H1 (cell line): ENCODE results near the gene NT5C. TPM values are rescaled to one million over a fixed set of nuclear protein-coding genes. Genes with fewer than 3 reads are reported as not detected.
"Not testable (repeated sequence)": the region's sequence is repeated elsewhere in the genome, so short reads cannot be mapped to it uniquely, and the experiment has no call there.

Source experiments
- CTCF ChIA-PET: fragments of 300-600 bp; sonication (Branson Sonifier 250); formaldehyde crosslinking; loops from one replicate; lab custom pipeline; 2021; ENCODE audit not compliant: partially characterized antibody; lab: Charles Lee
- POLR2A ChIA-PET: fragments of 300-600 bp; sonication (Branson Sonifier 250); formaldehyde crosslinking; loops from one replicate; lab custom pipeline; 2021; ENCODE audit warnings: inconsistent platforms; ENCODE audit not compliant: partially characterized antibody; lab: Charles Lee
- DNase-seq, 2 experiments: peaks; one replicate each; pipeline versions ENCODE4 v3.0.0 to v3.0.0-alpha.2; 2010 to 2022; ENCODE audit warnings: low spot score in 2 of 2, low read depth in 1 of 2, mixed read lengths in 1 of 2
- FAIRE-seq: peaks from 2 replicates; lab custom pipeline; 2011; peaks lifted over from hg19 to GRCh38; lab: Jason Lieb, UNC
- H2AFZ ChIP-seq: 2 replicates; pipeline ENCODE4 v1.8.1; 2012; ENCODE audit warnings: low read length, inconsistent platforms
- H2AK5ac ChIP-seq: 2 replicates; pipeline ENCODE4 v1.6.1; 2013; ENCODE audit warnings: low read depth, low read length
- H2BK120ac ChIP-seq: replicated peaks from 2 replicates; pipeline ENCODE3; 2013; ENCODE audit warnings: low read depth, low read length, inconsistent platforms
- H2BK12ac ChIP-seq: 2 replicates; pipeline ENCODE4 v1.6.1; 2013; ENCODE audit warnings: low read depth, low read length
- H2BK15ac ChIP-seq: 2 replicates; pipeline ENCODE4 v1.6.1; 2013; ENCODE audit warnings: low read length
- H2BK20ac ChIP-seq: 2 replicates; pipeline ENCODE4 v1.6.1; 2013; ENCODE audit warnings: low read length
- H2BK5ac ChIP-seq: 2 replicates; pipeline ENCODE4 v1.6.1; 2013; ENCODE audit warnings: low read depth, low read length
- H3K14ac ChIP-seq: 2 replicates; pipeline ENCODE4 v1.6.1; 2013; ENCODE audit warnings: inconsistent platforms; ENCODE audit not compliant: insufficient read length
- H3K18ac ChIP-seq: 2 replicates; pipeline ENCODE4 v1.6.1; 2013; ENCODE audit warnings: low read length; ENCODE audit errors: extremely low read depth
- H3K23ac ChIP-seq: 2 replicates; pipeline ENCODE4 v1.6.1; 2013; ENCODE audit warnings: inconsistent platforms; ENCODE audit not compliant: insufficient read length
- H3K23me2 ChIP-seq: 2 replicates; pipeline ENCODE4 v1.6.1; 2013; ENCODE audit warnings: low read depth, low read length
- H3K27ac ChIP-seq: 2 replicates; pipeline ENCODE4 v1.6.1; 2011; ENCODE audit warnings: low read depth, low read length, inconsistent platforms
- H3K27me3 ChIP-seq, 4 experiments: replicated peaks in 1 of 4; 1 replicate in 1 of 4; 2 replicates in 3 of 4; pipeline versions ENCODE4 v1.6.1 to v1.8.1; 2011 to 2013; ENCODE audit warnings: low read length in 3 of 4, mild to moderate bottlenecking in 3 of 4, inconsistent platforms in 2 of 4, mixed read lengths in 2 of 4, moderate library complexity in 1 of 4; ENCODE audit not compliant: control insufficient read depth in 3 of 4, insufficient read depth in 3 of 4; ENCODE audit errors: extremely low read depth in 1 of 4
- H3K36me3 ChIP-seq, 4 experiments: 2 replicates each; pipeline versions ENCODE4 v1.6.1 to v1.8.1; 2011 to 2013; ENCODE audit warnings: mild to moderate bottlenecking in 4 of 4, low read length in 3 of 4, moderate library complexity in 2 of 4, control low read depth in 1 of 4, inconsistent platforms in 1 of 4; ENCODE audit not compliant: insufficient read depth in 4 of 4, control insufficient read depth in 2 of 4
- H3K4ac ChIP-seq: replicated peaks from 2 replicates; pipeline ENCODE3; 2013; ENCODE audit warnings: low read length, low read depth, mixed read lengths, inconsistent platforms; ENCODE audit not compliant: insufficient read length
- H3K4me1 ChIP-seq, 4 experiments: replicated peaks in 1 of 4; 1 replicate in 1 of 4; 2 replicates in 3 of 4; pipeline versions ENCODE4 v1.6.1 to v1.8.1; 2011 to 2013; ENCODE audit warnings: low read length in 3 of 4, inconsistent platforms in 2 of 4, mixed read lengths in 1 of 4; ENCODE audit not compliant: insufficient read depth in 4 of 4, control insufficient read depth in 3 of 4
- H3K4me2 ChIP-seq, 2 experiments: 2 replicates each; pipeline versions ENCODE4 v1.6.1 to v1.8.1; 2011 to 2013; ENCODE audit warnings: low read depth in 2 of 2, low read length in 2 of 2, control low read depth in 1 of 2, inconsistent platforms in 1 of 2, mild to moderate bottlenecking in 1 of 2; ENCODE audit not compliant: insufficient read depth in 1 of 2
- H3K4me3 ChIP-seq, 4 experiments: fragments of 200-600, 300-600 bp in 1 of 4; sonication (generic), shearing (Covaris generic), sonication (Bioruptor Twin) in 1 of 4; 2 replicates each; pipeline versions ENCODE4 v1.5.1 to v1.8.1; 2011 to 2016; ENCODE audit warnings: low read length in 4 of 4, low read depth in 3 of 4, control low read depth in 2 of 4, inconsistent platforms in 2 of 4, mild to moderate bottlenecking in 2 of 4, mixed read lengths in 1 of 4, moderate library complexity in 1 of 4; ENCODE audit not compliant: insufficient read depth in 2 of 4; ENCODE audit errors: extremely low read depth in 1 of 4
- H3K56ac ChIP-seq: replicated peaks from 2 replicates; pipeline ENCODE3; 2013; ENCODE audit warnings: low read depth, mild to moderate bottlenecking, mixed read lengths, low read length, inconsistent platforms; ENCODE audit not compliant: insufficient read length
- H3K79me1 ChIP-seq: 2 replicates; pipeline ENCODE4 v1.6.1; 2013; ENCODE audit warnings: low read depth, low read length, control low read depth
- H3K79me2 ChIP-seq, 2 experiments: 2 replicates each; pipeline versions ENCODE4 v1.6.1 to v1.8.1; 2012 to 2013; ENCODE audit warnings: low read length in 2 of 2, mild to moderate bottlenecking in 2 of 2, inconsistent platforms in 1 of 2; ENCODE audit not compliant: insufficient read depth in 2 of 2, control insufficient read depth in 1 of 2
- H3K9ac ChIP-seq, 4 experiments: replicated peaks in 1 of 4; 1 replicate in 1 of 4; 2 replicates in 3 of 4; pipeline versions ENCODE4 v1.6.1 to v1.8.1; 2011 to 2013; ENCODE audit warnings: low read depth in 3 of 4, low read length in 3 of 4, control low read depth in 2 of 4, mild to moderate bottlenecking in 2 of 4, moderate library complexity in 2 of 4, inconsistent platforms in 1 of 4; ENCODE audit errors: extremely low read depth in 1 of 4
- H3K9me3 ChIP-seq, 2 experiments: 2 replicates each; pipeline versions ENCODE4 v1.6.1 to v1.8.1; 2012 to 2013; ENCODE audit warnings: mild to moderate bottlenecking in 2 of 2, moderate library complexity in 2 of 2, control low read depth in 1 of 2, inconsistent platforms in 1 of 2, low read depth in 1 of 2, low read length in 1 of 2, mixed read lengths in 1 of 2; ENCODE audit not compliant: insufficient read depth in 2 of 2
- H4K20me1 ChIP-seq, 2 experiments: replicated peaks in 1 of 2; 2 replicates each; pipeline versions ENCODE3 to v1.8.1; 2011 to 2013; ENCODE audit warnings: inconsistent platforms in 2 of 2, low read length in 2 of 2, mild to moderate bottlenecking in 1 of 2; ENCODE audit not compliant: insufficient read depth in 2 of 2, control insufficient read depth in 1 of 2
- H4K5ac ChIP-seq: 2 replicates; pipeline ENCODE4 v1.6.1; 2013; ENCODE audit warnings: low read length, low read depth, mixed read lengths, inconsistent platforms; ENCODE audit not compliant: insufficient read length
- H4K8ac ChIP-seq: 2 replicates; pipeline ENCODE4 v1.8.0; 2013; ENCODE audit warnings: mild to moderate bottlenecking, moderate library complexity, low read length, inconsistent platforms; ENCODE audit not compliant: insufficient read depth; ENCODE audit errors: extremely low read depth
- H4K91ac ChIP-seq: replicated peaks from 2 replicates; pipeline ENCODE3; 2013; ENCODE audit warnings: low read length, mixed read lengths, inconsistent platforms; ENCODE audit not compliant: insufficient read length
- WGBS, 2 experiments: shearing (Covaris generic) in 1 of 2; methylation state at CpG; one replicate each; pipeline versions ENCODE4 v1.1.6 to v1.1.7; 2013 to 2015; ENCODE audit warnings: low lambda C conversion rate in 2 of 2, mixed read lengths in 2 of 2, inconsistent platforms in 1 of 2, low coverage in 1 of 2, missing lambda C conversion rate in 1 of 2; ENCODE audit not compliant: insufficient replicate concordance in 2 of 2, insufficient coverage in 1 of 2, insufficient read length in 1 of 2; ENCODE audit errors: extremely low coverage in 1 of 2, missing lambda C conversion rate in 1 of 2; 5-methylcytosine and 5-hydroxymethylcytosine counted together
- polyA plus RNA-seq, 7 experiments: library from polyadenylated mRNA; depleted of rRNA in 3 of 7; stranded (reverse) in 5 of 7; unstranded in 2 of 7; fragments of >200 nt in 5 of 7; fragments of 200-250 nt in 2 of 7; gene quantifications; 1 replicate in 5 of 7; 2 replicates in 1 of 7; 4 replicates in 1 of 7; pipeline versions ENCODE4 v1.2.1 to v1.2.3, GENCODE V29; 2011 to 2013; ENCODE audit warnings: missing spikeins in 2 of 7, mixed read lengths in 2 of 7
- total RNA-seq: library from RNA; stranded (reverse); fragmentation: NEBNext Ultra II Directional; extraction: Animal tissue kit (Norgen Biotek cat#: 25700); gene quantifications from 2 replicates; pipeline ENCODE4 v1.2.1, GENCODE V29; 2021

Gene NT5C
- total and polyA plus RNA-seq, 2 of the 8 experiments (the other 6 are each of a cell fraction or from before 2014, with no cell fraction given): 52.1 to 66.4 TPM

DNA sequence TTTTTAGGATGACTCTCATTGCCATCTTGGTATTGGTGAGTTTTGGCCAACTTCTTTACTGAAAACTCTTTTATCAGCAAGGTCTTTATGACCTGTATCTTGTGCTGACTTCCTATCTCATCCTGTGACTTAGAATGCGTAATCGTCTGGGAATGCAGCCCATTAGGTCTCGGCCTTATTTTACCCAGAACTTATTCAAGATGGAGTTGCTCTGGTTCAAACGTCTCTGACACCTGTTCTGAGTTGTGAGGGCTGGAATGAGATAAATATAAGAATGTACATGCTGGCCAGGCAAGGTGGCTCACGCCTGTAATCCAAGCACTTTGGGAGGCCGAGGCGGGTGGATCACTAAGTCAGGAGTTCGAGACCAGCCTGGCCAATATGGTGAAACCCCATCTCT is 26.9 kb upstream of the NT5C start:
- not testable (repeated sequence) for H4K8ac ChIP-seq, H4K91ac ChIP-seq, H3K9me3 ChIP-seq, H2AK5ac ChIP-seq, DNase-seq, H2BK5ac ChIP-seq, H4K5ac ChIP-seq, H3K4me3 ChIP-seq, H3K9ac ChIP-seq, H3K14ac ChIP-seq, H3K4ac ChIP-seq, H3K27ac ChIP-seq, H2BK20ac ChIP-seq, H3K4me1 ChIP-seq, H2BK120ac ChIP-seq, H3K36me3 ChIP-seq, H4K20me1 ChIP-seq, H2AFZ ChIP-seq, H2BK15ac ChIP-seq, H3K56ac ChIP-seq, H3K79me1 ChIP-seq, H3K23ac ChIP-seq, H3K4me2 ChIP-seq, H2BK12ac ChIP-seq, H3K79me2 ChIP-seq, H3K27me3 ChIP-seq, H3K23me2 ChIP-seq, H3K18ac ChIP-seq, FAIRE-seq
- ChIA-PET POLR2A (interaction anchor here (0.8 to 11.6 kb wide), 6 partner anchors 10 to 41 kb away, joined by 3 to 213 read pairs (median 4); partner anchors contain the start of gene SUMO2), CTCF (interaction anchor here (3.4 kb wide), 1 partner anchor 13 kb away, joined by 19 read pairs; no protein-coding TSS in a partner anchor)
- 97% methylated on average over 8 of the region's 8 CpGs; no CpG with 5 or more reads in 1 of the 2 experiments for WGBS, 2 experiments
